Measurements from ENCODE around the gene FBF1. TPM values are rescaled to one million over a fixed set of nuclear protein-coding genes. Genes with fewer than 3 reads are reported as not detected.

Gene FBF1
- total and polyA plus RNA-seq, 2 of the 4 experiments (the other 2 are of a cell fraction) = 4.5 to 8.0 TPM

- no peak overlapping the region for H2BK15ac ChIP-seq (ENCODE audit: low read depth, low read length)
- H2AK5ac ChIP-seq (ENCODE audit: low read depth, low read length) = peak overlapping the region; percentile 20
- H3K9ac ChIP-seq (ENCODE audit: low read depth, low read length) = no peak overlapping the region
- no peak overlapping the region for H2AFZ ChIP-seq (replicated peaks; ENCODE audit: low read length, poor library complexity)
- POLR2A ChIA-PET (ENCODE audit: unreplicated experiment) = no interaction called here
- DNase-seq (no peak), ATAC-seq (ENCODE audit: low read depth) (no peak)
- no peak overlapping the region for H3K4me2 ChIP-seq (ENCODE audit: low read depth, low read length)
- H3K14ac ChIP-seq (replicated peaks; ENCODE audit: low read depth, low read length) = no peak overlapping the region
- peaks cover 35% of the 10 kb centered on the region for H3K4me1 ChIP-seq (ENCODE audit: control insufficient read depth, insufficient read depth, low read length)
- H2BK5ac ChIP-seq (ENCODE audit: low read depth, low read length, poor library complexity, severe bottlenecking) = no peak overlapping the region
- in situ Hi-C loops (cut with MboI; ENCODE audit: low sequenced_read_pairs) = no loop called here
- H4K91ac ChIP-seq (ENCODE audit: insufficient read depth, low read depth, low read length) = no peak overlapping the region
- peaks cover 6% of the 10 kb centered on the region; the same call in 1 of the 2 replicates for H3K36me3 ChIP-seq (ENCODE audit: control insufficient read depth, insufficient read depth, low read length)
- dilution Hi-C loops (cut with HindIII; ENCODE audit: low sequenced_read_pairs, unreplicated experiment) = no loop called here
- H2BK120ac ChIP-seq (ENCODE audit: low read depth, low read length) = no peak overlapping the region
- H4K8ac ChIP-seq (ENCODE audit: low read depth in 2 of 2, low read length in 2 of 2) = no peak overlapping the region
- H3K9me3 ChIP-seq (ENCODE audit: control insufficient read depth, insufficient read depth, low read length) = no peaks in the 10 kb centered on the region
- no peak overlapping the region for H2AK9ac ChIP-seq (replicated peaks; ENCODE audit: low read depth, low read length, poor library complexity)
- H3K23ac ChIP-seq (ENCODE audit: low read depth, low read length) = no peak overlapping the region
- no peak overlapping the region for H3K4ac ChIP-seq (ENCODE audit: low read depth, low read length)
- H3K56ac ChIP-seq (ENCODE audit: extremely low read depth, insufficient read depth, low read length) = no peak overlapping the region
- H3K9me1 ChIP-seq (ENCODE audit: insufficient read depth, low read length) = peaks cover 11% of the 10 kb centered on the region
- H4K20me1 ChIP-seq (ENCODE audit: insufficient read depth, low read length) = peaks cover 10% of the 10 kb centered on the region; the same call in 1 of the 2 replicates
- H3K18ac ChIP-seq (ENCODE audit: low read depth, low read length) = no peak overlapping the region
- H3K79me1 ChIP-seq (ENCODE audit: low read depth in 1 of 2, low read length in 2 of 2) = peaks cover 5 to 42% of the 10 kb centered on the region in 2 experiments; a peak in 3 of 4 replicates
- no peak overlapping the region for H3K4me3 ChIP-seq (ENCODE audit: insufficient read depth, low read depth, low read length)
- CTCF ChIA-PET = interaction anchor here (1.5 kb wide), 1 partner anchor 19 kb away, joined by 9 read pairs; the partner anchor contains the start of gene WBP2
- no peak overlapping the region for H2BK20ac ChIP-seq (ENCODE audit: low read depth, low read length)
- no peaks in the 10 kb centered on the region; the same call in 1 of the 2 replicates for H3K27me3 ChIP-seq (ENCODE audit: control insufficient read depth, insufficient read depth, low read length)
- WGBS, 2 experiments (ENCODE audit: extremely low coverage in 2 of 2, insufficient read length in 1 of 2) = 99% methylated on average over 14 of the region's 38 CpGs; no CpG with 5 or more reads in 1 of the 2 experiments
- intact Hi-C loops (cut with micrococcal nuclease) = loop anchor here (10.0 kb wide), 1 partner anchor 90 kb away; the partner anchor contains the start of gene UNK
- no peak overlapping the region for H4K5ac ChIP-seq (ENCODE audit: low read depth, low read length)
- no peak overlapping the region for H3K27ac ChIP-seq (ENCODE audit: insufficient read depth, low read length)
- no TSS peak for BruUV-seq (replicated peaks)
- no peak for TF ChIP-seq CHD1 (IDR thresholded peaks at IDR 0.05; ENCODE audit: low read depth, low read length)
- no peak for TF ChIP-seq BHLHE40 (IDR thresholded peaks at IDR 0.05; ENCODE audit: low read depth, low read length)
- no peak for TF ChIP-seq RAD21 (IDR thresholded peaks at IDR 0.05; ENCODE audit: low read length)
- no peak for TF ChIP-seq POLR2A (IDR thresholded peaks at IDR 0.05; ENCODE audit: low read depth, low read length)
- no peak for TF ChIP-seq NFE2L2 (IDR thresholded peaks at IDR 0.05; ENCODE audit: low read depth, low read length)
- TF ChIP-seq CTCF (conservative IDR thresholded peaks at IDR 0.05; ENCODE audit: low read depth, low read length) = no peak
- no peak for TF ChIP-seq RFX5 (IDR thresholded peaks at IDR 0.05; ENCODE audit: low read depth, low read length)
- no peak for TF ChIP-seq USF2 (IDR thresholded peaks at IDR 0.05; ENCODE audit: low read depth, low read length)
- TF ChIP-seq FOS (IDR thresholded peaks at IDR 0.05; ENCODE audit: low read depth, low read length) = no peak
- TF ChIP-seq SMC3 (IDR thresholded peaks at IDR 0.05; ENCODE audit: low read depth, low read length) = no peak
- TF ChIP-seq CEBPB (IDR thresholded peaks at IDR 0.05; ENCODE audit: low read depth, low read length) = no peak
- no peak for TF ChIP-seq MAFK (IDR thresholded peaks at IDR 0.05; ENCODE audit: low read depth, low read length)
- no peak for TF ChIP-seq MXI1 (IDR thresholded peaks at IDR 0.05; ENCODE audit: borderline replicate concordance, low read depth, low read length)
- no peak for TF ChIP-seq ELK1 (IDR thresholded peaks at IDR 0.05; ENCODE audit: borderline replicate concordance, low read depth, low read length)
- TF ChIP-seq RCOR1 (IDR thresholded peaks at IDR 0.05; ENCODE audit: insufficient replicate concordance, low read length) = no peak
These were observed 66.3 kb downstream of the FBF1 start for GRCh38 chr17:75874323-75875181.
